Heart right ventricle (tissue), 16 donors: ENCODE data around the gene SMNDC1. TPM values are rescaled to one million over a fixed set of nuclear protein-coding genes. Genes with fewer than 3 reads are reported as not detected.
"Not testable (repeated sequence)": the region's sequence is repeated elsewhere in the genome, so short reads cannot be mapped to it uniquely, and the experiment has no call there.

Experiments used
- ATAC-seq, 8 donors: fragments of 200-7000 bp; cut with Tn5 transposase; one replicate each; pipeline ENCODE4 v1.9.1; 2020; ENCODE audit warnings: mild to moderate bottlenecking in 8 of 8, moderate library complexity in 8 of 8, moderate number of reproducible peaks in 1 of 8
- DNase-seq, 2 donors: peaks; one replicate each; pipeline ENCODE4 v3.0.0-alpha.2; 2020
- H3K27ac ChIP-seq, 10 donors: fragments of 200-600 bp; sonication (generic) in 2 of 10; one replicate each; pipeline versions ENCODE4 v1.5.0 to v1.8.0; 2020 to 2022; ENCODE audit warnings: mild to moderate bottlenecking in 3 of 10
- H3K27me3 ChIP-seq, 7 donors: fragments of 200-600 bp; one replicate each; pipeline ENCODE4 v1.8.0; 2021 to 2022; ENCODE audit warnings: mild to moderate bottlenecking in 2 of 7
- H3K36me3 ChIP-seq, 9 donors: fragments of 200-600 bp; sonication (generic) in 1 of 9; one replicate each; pipeline versions ENCODE4 v1.5.0 to v1.8.0; 2020 to 2022; ENCODE audit warnings: mild to moderate bottlenecking in 2 of 9
- H3K4me1 ChIP-seq, 9 donors: fragments of 200-600 bp; sonication (generic) in 1 of 9; one replicate each; pipeline versions ENCODE4 v1.5.0 to v1.8.0; 2020 to 2022; ENCODE audit warnings: mild to moderate bottlenecking in 4 of 9
- H3K4me3 ChIP-seq, 10 donors: fragments of 200-600 bp; sonication (generic) in 2 of 10; one replicate each; pipeline versions ENCODE4 v1.5.0 to v1.8.0; 2020 to 2022; ENCODE audit warnings: mild to moderate bottlenecking in 7 of 10, moderate library complexity in 2 of 10
- H3K9me3 ChIP-seq, 11 donors: fragments of 200-600 bp in 10 of 11; sonication (generic) in 2 of 11; one replicate each; pipeline versions ENCODE4 v1.5.0 to v1.8.0; 2013 to 2022; ENCODE audit warnings: mild to moderate bottlenecking in 2 of 11, control low read depth in 1 of 11, moderate library complexity in 1 of 11
- CTCF ChIP-seq, 9 donors: fragments of 200-600 bp; sonication (generic) in 2 of 9; IDR thresholded peaks; one replicate each; pipeline versions ENCODE4 v1.5.0 to v1.8.0; 2021 to 2022; ENCODE audit warnings: antibody characterized with exemption in 9 of 9, mild to moderate bottlenecking in 5 of 9, moderate library complexity in 1 of 9
- WGBS, 2 donors: extraction: QIAGEN DNeasy Blood & Tissue Kit; methylation state at CpG; one replicate each; pipeline ENCODE4 v1.1.7; 2013; ENCODE audit warnings: inconsistent platforms in 1 of 2; 5-methylcytosine and 5-hydroxymethylcytosine counted together
- intact Hi-C, 10 donors: fragments of 100-400 bp; cut with DNase I; formaldehyde crosslinking; loops; one replicate each; pipeline versions ENCODE4 v1.11.1 to v1.14.2; 2022
- polyA plus RNA-seq, 2 donors: library from polyadenylated mRNA; stranded (reverse); fragments of 200-250 nt; gene quantifications; one replicate each; pipeline ENCODE4 v1.2.3, GENCODE V29; 2013
- total RNA-seq, 10 donors: library from RNA; stranded (reverse); fragmentation: NEBNext Ultra II Directional in 3 of 10; extraction: Animal tissue kit (Norgen Biotek cat#: 25700) in 3 of 10; gene quantifications; one replicate each; pipeline versions ENCODE4 v1.2.1 to v1.2.4, GENCODE V29; 2021 to 2023
- donor health status: Arrhythmogenic right ventricular cardiomyopathy.
- donor health status: ischemic (EF 13 %, LVEDD 7.1; RV severe dilation, severe dysfunction).
- donor health status: healthy with polysubstance abuse.
- donor health status: DM: no; HTN: yes; CAD: no.
- donor health status: DM: no; HTN: no; CAD: no.
- donor health status: ischemic (EF 25% LVEDD 6.9; RV normal size, moderate dysfunction).
- donor health status: ischemic (EF 25% LVEDD 5.7; RV mildly dilated, moderate dysfunction).
- donor health status: healthy.
- donor health status: DM: yes; HTN: yes; CAD: no.
- donor health status: Ischemic cardiomyopathy.
- donor health status: ischemic (EF 35%, LVEDD 5.7; RV mildly dilated, moderate dysfunction).
- donor health status: nonischemic (EF 11% LVEDD 7.7; RV severe dilation, severe dysfunction).
- donor health status: DM: yes; HTN: yes; CAD: no.
- donor health status: PGD.
- donor health status: ischemic (EF 29% LVEDD 5.4; RV normal size, mild dysfunction).
- donor health status: nonischemic (EF 23%, LVEDD 6.1; RV moderate dilation, normal function).

Gene SMNDC1
- total and polyA plus RNA-seq, 12 donors: 10.1 to 28.0 (median 20.7) TPM

GRCh38 chr10:110274072-110274627, 30.6 kb downstream of the SMNDC1 start:
- Histone ChIP-seq H3K9me3 (no peaks in the 10 kb centered on the region), H3K4me3 (peak overlapping the region in 1 of 10 donors; percentile 0), H3K4me1 (peaks cover 14 to 97% (median 63%) of the 10 kb centered on the region in 9 donors), H3K27me3 (no peaks in the 10 kb centered on the region), H3K36me3 (no peaks in the 10 kb centered on the region), H3K27ac (peak overlapping the region; percentile 0 to 88 (median 60))
- no peak for DNase-seq
- ATAC-seq: peak in 1 of 8 donors; percentile 7
- intact Hi-C loops: loop anchor here in 5 of 10 donors (5.0 to 10.0 kb wide), 5 partner anchors 42 to 389 kb away; partner anchors contain the start of gene ADD3 (in 1 of the 5)
- peak in 1 of 9 donors; percentile 7 for TF ChIP-seq CTCF (IDR thresholded peaks at IDR 0.05)

- Histone ChIP-seq H3K27ac (peak overlapping the region; percentile 20 to 88 (median 60)), H3K9me3 (no peaks in the 10 kb centered on the region), H3K36me3 (no peaks in the 10 kb centered on the region), H3K27me3 (no peaks in the 10 kb centered on the region), H3K4me1 (peaks cover 15 to 97% (median 65%) of the 10 kb centered on the region in 9 donors), H3K4me3 (peak overlapping the region in 1 of 10 donors; percentile 0)
- DNase-seq (peak; percentile 42 to 48), ATAC-seq (peak in 4 of 8 donors; percentile 31 to 63 (median 35))
- TF ChIP-seq CTCF (IDR thresholded peaks at IDR 0.05): no peak
- intact Hi-C loops: loop anchor here in 5 of 10 donors (5.0 to 10.0 kb wide), 5 partner anchors 41 to 389 kb away; partner anchors contain the start of gene ADD3 (in 1 of the 5)
- WGBS, 2 donors: 24 to 39% methylated on average over 4 of the region's 4 CpGs
These were observed 31.2 kb downstream of the SMNDC1 start for GRCh38 chr10:110273474-110273873.

GRCh38 chr10:110272995-110273394, 31.7 kb downstream of the SMNDC1 start:
- not testable (repeated sequence) for H3K9me3 ChIP-seq, H3K36me3 ChIP-seq, ATAC-seq, H3K27me3 ChIP-seq, DNase-seq, H3K4me3 ChIP-seq
- 87 to 90% methylated on average over 15 of the region's 15 CpGs for WGBS, 2 donors
- Histone ChIP-seq H3K27ac (peak overlapping the region; percentile 20 to 88 (median 60)), H3K4me1 (peaks cover 15 to 97% (median 66%) of the 10 kb centered on the region in 9 donors)
- intact Hi-C loops: loop anchor here in 5 of 10 donors (5.0 to 10.0 kb wide), 5 partner anchors 41 to 388 kb away; partner anchors contain the start of gene ADD3 (in 1 of the 5)

- peak overlapping the region; percentile 81 to 90 (median 85) for H3K27ac ChIP-seq
- H3K36me3 ChIP-seq: no peaks in the 10 kb centered on the region
- no peaks in the 10 kb centered on the region for H3K27me3 ChIP-seq
- H3K4me3 ChIP-seq: peak overlapping the region in 9 of 10 donors; percentile 1 to 47 (median 33)
- DNase-seq (peak in 1 of 2 donors; percentile 57), ATAC-seq (peak; percentile 79 to 92 (median 86))
- 5 to 6% methylated on average over 4 of the region's 4 CpGs for WGBS, 2 donors
- TF ChIP-seq CTCF (IDR thresholded peaks at IDR 0.05): no peak
- H3K4me1 ChIP-seq: peaks cover 15 to 94% (median 56%) of the 10 kb centered on the region in 9 donors
- no peaks in the 10 kb centered on the region for H3K9me3 ChIP-seq
- intact Hi-C loops: loop anchor here in 6 of 10 donors (1.0 to 10.0 kb wide), 6 partner anchors 37 to 385 kb away; partner anchors contain the start of gene ADD3 (in 1 of the 6)
These were observed 35.1 kb downstream of the SMNDC1 start for GRCh38 chr10:110269374-110270318.
